K562 (cell line): ENCODE data around the gene ATP6V0C. TPM values are rescaled to one million over a fixed set of nuclear protein-coding genes. Genes with fewer than 3 reads are reported as not detected.

Experiments used
- COPS2 ChIP-seq: fragments of 450-650 bp; conservative IDR thresholded peaks from 2 replicates; pipeline ENCODE4 v1.6.1; 2016; ENCODE audit warnings: mild to moderate bottlenecking, moderate library complexity
- CTCFL ChIP-seq: IDR thresholded peaks from 2 replicates; pipeline ENCODE4 v1.6.1; 2011; ENCODE audit warnings: borderline replicate concordance, low read depth, mild to moderate bottlenecking, moderate library complexity, low read length; ENCODE audit not compliant: insufficient read depth, poor library complexity, severe bottlenecking
- FIP1L1 ChIP-seq: fragments of 200-400 bp; formaldehyde crosslinking; IDR thresholded peaks from 2 replicates; pipeline ENCODE4 v1.6.1; 2018; ENCODE audit warnings: mild to moderate bottlenecking, low read depth, low read length; ENCODE audit not compliant: poor library complexity, severe bottlenecking
- SAFB2 ChIP-seq: fragments of 200-400 bp; formaldehyde crosslinking; IDR thresholded peaks from 2 replicates; pipeline ENCODE4 v1.6.1; 2018; ENCODE audit warnings: borderline replicate concordance, low read length, low read depth, moderate library complexity; ENCODE audit not compliant: severe bottlenecking
- SMAD1 ChIP-seq: fragments of 150-350 bp; IDR thresholded peaks from 2 replicates; pipeline ENCODE4 v1.6.1; 2014; ENCODE audit warnings: low read length, low read depth; ENCODE audit not compliant: partially characterized antibody
- SMARCC2 ChIP-seq: fragments of 450-650 bp; IDR thresholded peaks from 2 replicates; pipeline ENCODE4 v1.6.1; 2017; ENCODE audit warnings: antibody characterized with exemption, moderate library complexity, mild to moderate bottlenecking, low read depth
- SNAPC5 ChIP-seq: fragments of 250-450 bp; sonication (Bioruptor Pico); IDR thresholded peaks from 2 replicates; pipeline ENCODE4 v1.8.0; 2021; ENCODE audit warnings: moderate library complexity, mild to moderate bottlenecking, inconsistent platforms
- TSHZ1 ChIP-seq: fragments of 250-450 bp; sonication (Bioruptor Pico); IDR thresholded peaks from 2 replicates; pipeline ENCODE4 v1.4.0; 2020; ENCODE audit warnings: mild to moderate bottlenecking, moderate library complexity
- ZBTB40 ChIP-seq, 2 experiments: fragments of 450-650 bp in 1 of 2; sonication (generic) in 1 of 2; formaldehyde crosslinking in 1 of 2; IDR thresholded peaks; 2 replicates each; pipeline versions ENCODE4 v1.7.1 to v1.9.0; 2016 to 2022; ENCODE audit warnings: inconsistent platforms in 1 of 2, mild to moderate bottlenecking in 1 of 2, missing genetic modification reagents in 1 of 2
- ZNF239 ChIP-seq: fragments of 250-450 bp; sonication (Bioruptor Pico); IDR thresholded peaks from 2 replicates; pipeline ENCODE4 v1.4.0; 2020; ENCODE audit warnings: mild to moderate bottlenecking
- polyA plus RNA-seq, 8 experiments: library from polyadenylated mRNA; depleted of rRNA in 4 of 8; stranded (reverse) in 5 of 8; unstranded in 3 of 8; fragments of >200 nt; fragmentation: Nextera tagmentation in 2 of 8; fragmentation: Illumina TruSeq in 1 of 8; extraction: Ambion mirVana in 2 of 8; extraction: Trizol in 1 of 8; gene quantifications; 2 replicates each; pipeline versions ENCODE4 v1.2.1 to v1.2.3, GENCODE V29; 2011 to 2014; ENCODE audit warnings: inconsistent platforms in 1 of 8, missing spikeins in 1 of 8
- total RNA-seq, 7 experiments: library from RNA; depleted of rRNA in 6 of 7; stranded (reverse); fragments of >200 nt in 6 of 7; fragmentation: Illumina TruSeq in 2 of 7; extraction: Trizol in 2 of 7; gene quantifications; 2 replicates each; pipeline versions ENCODE4 v1.2.1 to v1.2.3, GENCODE V29; 2011 to 2021; ENCODE audit warnings: low replicate concordance in 1 of 7

Gene ATP6V0C
- total and polyA plus RNA-seq, 9 of the 15 experiments (the other 6 are each of a cell fraction or from before 2014, with no cell fraction given) = 2.9 to 228 (median 22.7) TPM

GRCh38 chr16:2473999-2474876 lies 39.5 kb upstream of the ATP6V0C start (continued):
- peak; percentile 49; the same call in 1 of the 2 replicates for TF ChIP-seq ZBTB40 (IDR thresholded peaks at IDR 0.05)
- no peak for TF ChIP-seq ZBTB40 (CRISPR knock-in tag; IDR thresholded peaks at IDR 0.05)
- no peak for TF ChIP-seq COPS2
- no peak for TF ChIP-seq SNAPC5 (CRISPR knock-in tag)
- TF ChIP-seq FIP1L1 = peak; percentile 17
- TF ChIP-seq ZNF239 (CRISPR knock-in tag) = no peak
- TF ChIP-seq SAFB2 = no peak
- peak; percentile 92 for TF ChIP-seq CTCFL
- TF ChIP-seq TSHZ1 (CRISPR knock-in tag) = no peak
- TF ChIP-seq SMARCC2 = no peak
- TF ChIP-seq SMAD1 = no peak
